Measurements from ENCODE around the gene MRPL10.

DNA sequence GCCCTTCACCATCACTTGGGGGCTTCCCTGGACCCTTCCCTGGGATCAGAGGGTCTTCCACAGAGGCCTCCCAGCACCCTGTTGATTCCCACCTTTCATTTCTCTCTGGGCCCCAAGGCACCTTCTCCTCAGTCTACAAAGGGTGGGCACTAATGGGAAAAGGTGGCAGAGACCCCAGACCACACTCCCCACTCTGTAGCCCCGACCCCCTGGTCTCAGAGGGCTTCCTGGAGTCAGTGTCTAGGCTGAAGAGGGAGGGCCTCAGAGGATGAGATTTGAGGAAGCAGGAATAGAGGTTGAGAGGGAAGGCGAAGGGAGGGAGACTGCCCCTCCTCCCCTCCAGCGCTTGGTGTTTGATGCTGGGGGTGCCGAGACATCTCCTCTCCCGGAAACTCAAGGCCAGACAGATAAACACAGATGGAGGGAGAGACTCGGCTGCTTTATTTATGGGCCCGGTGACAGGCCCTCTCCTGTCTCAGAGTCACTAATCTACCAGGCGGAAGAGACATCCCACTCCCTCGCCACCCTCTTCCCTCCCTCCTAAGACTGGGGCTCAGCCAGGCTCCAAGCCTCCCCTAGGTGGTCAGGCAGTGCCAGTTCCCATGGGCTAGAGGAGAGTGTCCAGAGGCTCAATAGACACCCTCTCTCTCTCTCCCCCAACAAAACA lies 46.2 kb upstream of the MRPL10 start:
- TF ChIP-seq, protein P1, sequence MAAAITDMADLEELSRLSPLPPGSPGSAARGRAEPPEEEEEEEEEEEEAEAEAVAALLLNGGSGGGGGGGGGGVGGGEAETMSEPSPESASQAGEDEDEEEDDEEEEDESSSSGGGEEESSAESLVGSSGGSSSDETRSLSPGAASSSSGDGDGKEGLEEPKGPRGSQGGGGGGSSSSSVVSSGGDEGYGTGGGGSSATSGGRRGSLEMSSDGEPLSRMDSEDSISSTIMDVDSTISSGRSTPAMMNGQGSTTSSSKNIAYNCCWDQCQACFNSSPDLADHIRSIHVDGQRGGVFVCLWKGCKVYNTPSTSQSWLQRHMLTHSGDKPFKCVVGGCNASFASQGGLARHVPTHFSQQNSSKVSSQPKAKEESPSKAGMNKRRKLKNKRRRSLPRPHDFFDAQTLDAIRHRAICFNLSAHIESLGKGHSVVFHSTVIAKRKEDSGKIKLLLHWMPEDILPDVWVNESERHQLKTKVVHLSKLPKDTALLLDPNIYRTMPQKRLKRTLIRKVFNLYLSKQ (tag by site-specific recombination; IDR thresholded peaks at IDR 0.05; ENCODE audit: borderline replicate concordance), result no peak
- no peak for TF ChIP-seq KLF1 (tag by site-specific recombination; IDR thresholded peaks at IDR 0.05)
- TF ChIP-seq, protein P2, sequence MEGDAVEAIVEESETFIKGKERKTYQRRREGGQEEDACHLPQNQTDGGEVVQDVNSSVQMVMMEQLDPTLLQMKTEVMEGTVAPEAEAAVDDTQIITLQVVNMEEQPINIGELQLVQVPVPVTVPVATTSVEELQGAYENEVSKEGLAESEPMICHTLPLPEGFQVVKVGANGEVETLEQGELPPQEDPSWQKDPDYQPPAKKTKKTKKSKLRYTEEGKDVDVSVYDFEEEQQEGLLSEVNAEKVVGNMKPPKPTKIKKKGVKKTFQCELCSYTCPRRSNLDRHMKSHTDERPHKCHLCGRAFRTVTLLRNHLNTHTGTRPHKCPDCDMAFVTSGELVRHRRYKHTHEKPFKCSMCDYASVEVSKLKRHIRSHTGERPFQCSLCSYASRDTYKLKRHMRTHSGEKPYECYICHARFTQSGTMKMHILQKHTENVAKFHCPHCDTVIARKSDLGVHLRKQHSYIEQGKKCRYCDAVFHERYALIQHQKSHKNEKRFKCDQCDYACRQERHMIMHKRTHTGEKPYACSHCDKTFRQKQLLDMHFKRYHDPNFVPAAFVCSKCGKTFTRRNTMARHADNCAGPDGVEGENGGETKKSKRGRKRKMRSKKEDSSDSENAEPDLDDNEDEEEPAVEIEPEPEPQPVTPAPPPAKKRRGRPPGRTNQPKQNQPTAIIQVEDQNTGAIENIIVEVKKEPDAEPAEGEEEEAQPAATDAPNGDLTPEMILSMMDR (tag by site-specific recombination; IDR thresholded peaks at IDR 0.05), result no peak
- no peak for TF ChIP-seq ZNF274 (IDR thresholded peaks at IDR 0.05; ENCODE audit: low read length)
- TF ChIP-seq ZNF274 (tag by site-specific recombination; IDR thresholded peaks at IDR 0.05; ENCODE audit: borderline replicate concordance), result no peak
- TF ChIP-seq ZNF777 (tag by site-specific recombination; IDR thresholded peaks at IDR 0.05; ENCODE audit: borderline replicate concordance), result no peak
- TF ChIP-seq, protein P3, sequence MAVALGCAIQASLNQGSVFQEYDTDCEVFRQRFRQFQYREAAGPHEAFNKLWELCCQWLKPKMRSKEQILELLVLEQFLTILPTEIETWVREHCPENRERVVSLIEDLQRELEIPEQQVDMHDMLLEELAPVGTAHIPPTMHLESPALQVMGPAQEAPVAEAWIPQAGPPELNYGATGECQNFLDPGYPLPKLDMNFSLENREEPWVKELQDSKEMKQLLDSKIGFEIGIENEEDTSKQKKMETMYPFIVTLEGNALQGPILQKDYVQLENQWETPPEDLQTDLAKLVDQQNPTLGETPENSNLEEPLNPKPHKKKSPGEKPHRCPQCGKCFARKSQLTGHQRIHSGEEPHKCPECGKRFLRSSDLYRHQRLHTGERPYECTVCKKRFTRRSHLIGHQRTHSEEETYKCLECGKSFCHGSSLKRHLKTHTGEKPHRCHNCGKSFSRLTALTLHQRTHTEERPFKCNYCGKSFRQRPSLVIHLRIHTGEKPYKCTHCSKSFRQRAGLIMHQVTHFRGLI (tag by site-specific recombination; IDR thresholded peaks at IDR 0.05), result no peak
- no peak for TF ChIP-seq ZNF621 (tag by site-specific recombination; IDR thresholded peaks at IDR 0.05)
- TF ChIP-seq, protein P4, sequence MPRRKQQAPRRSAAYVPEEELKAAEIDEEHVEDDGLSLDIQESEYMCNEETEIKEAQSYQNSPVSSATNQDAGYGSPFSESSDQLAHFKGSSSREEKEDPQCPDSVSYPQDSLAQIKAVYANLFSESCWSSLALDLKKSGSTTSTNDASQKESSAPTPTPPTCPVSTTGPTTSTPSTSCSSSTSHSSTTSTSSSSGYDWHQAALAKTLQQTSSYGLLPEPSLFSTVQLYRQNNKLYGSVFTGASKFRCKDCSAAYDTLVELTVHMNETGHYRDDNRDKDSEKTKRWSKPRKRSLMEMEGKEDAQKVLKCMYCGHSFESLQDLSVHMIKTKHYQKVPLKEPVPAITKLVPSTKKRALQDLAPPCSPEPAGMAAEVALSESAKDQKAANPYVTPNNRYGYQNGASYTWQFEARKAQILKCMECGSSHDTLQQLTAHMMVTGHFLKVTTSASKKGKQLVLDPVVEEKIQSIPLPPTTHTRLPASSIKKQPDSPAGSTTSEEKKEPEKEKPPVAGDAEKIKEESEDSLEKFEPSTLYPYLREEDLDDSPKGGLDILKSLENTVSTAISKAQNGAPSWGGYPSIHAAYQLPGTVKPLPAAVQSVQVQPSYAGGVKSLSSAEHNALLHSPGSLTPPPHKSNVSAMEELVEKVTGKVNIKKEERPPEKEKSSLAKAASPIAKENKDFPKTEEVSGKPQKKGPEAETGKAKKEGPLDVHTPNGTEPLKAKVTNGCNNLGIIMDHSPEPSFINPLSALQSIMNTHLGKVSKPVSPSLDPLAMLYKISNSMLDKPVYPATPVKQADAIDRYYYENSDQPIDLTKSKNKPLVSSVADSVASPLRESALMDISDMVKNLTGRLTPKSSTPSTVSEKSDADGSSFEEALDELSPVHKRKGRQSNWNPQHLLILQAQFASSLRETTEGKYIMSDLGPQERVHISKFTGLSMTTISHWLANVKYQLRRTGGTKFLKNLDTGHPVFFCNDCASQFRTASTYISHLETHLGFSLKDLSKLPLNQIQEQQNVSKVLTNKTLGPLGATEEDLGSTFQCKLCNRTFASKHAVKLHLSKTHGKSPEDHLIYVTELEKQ (tag by site-specific recombination; IDR thresholded peaks at IDR 0.05; ENCODE audit: borderline replicate concordance), result no peak
- no peak for TF ChIP-seq ZIC2 (tag by site-specific recombination; IDR thresholded peaks at IDR 0.05)
- no peak for TF ChIP-seq ZNF24 (tag by site-specific recombination; IDR thresholded peaks at IDR 0.05)
- TF ChIP-seq, protein P5, sequence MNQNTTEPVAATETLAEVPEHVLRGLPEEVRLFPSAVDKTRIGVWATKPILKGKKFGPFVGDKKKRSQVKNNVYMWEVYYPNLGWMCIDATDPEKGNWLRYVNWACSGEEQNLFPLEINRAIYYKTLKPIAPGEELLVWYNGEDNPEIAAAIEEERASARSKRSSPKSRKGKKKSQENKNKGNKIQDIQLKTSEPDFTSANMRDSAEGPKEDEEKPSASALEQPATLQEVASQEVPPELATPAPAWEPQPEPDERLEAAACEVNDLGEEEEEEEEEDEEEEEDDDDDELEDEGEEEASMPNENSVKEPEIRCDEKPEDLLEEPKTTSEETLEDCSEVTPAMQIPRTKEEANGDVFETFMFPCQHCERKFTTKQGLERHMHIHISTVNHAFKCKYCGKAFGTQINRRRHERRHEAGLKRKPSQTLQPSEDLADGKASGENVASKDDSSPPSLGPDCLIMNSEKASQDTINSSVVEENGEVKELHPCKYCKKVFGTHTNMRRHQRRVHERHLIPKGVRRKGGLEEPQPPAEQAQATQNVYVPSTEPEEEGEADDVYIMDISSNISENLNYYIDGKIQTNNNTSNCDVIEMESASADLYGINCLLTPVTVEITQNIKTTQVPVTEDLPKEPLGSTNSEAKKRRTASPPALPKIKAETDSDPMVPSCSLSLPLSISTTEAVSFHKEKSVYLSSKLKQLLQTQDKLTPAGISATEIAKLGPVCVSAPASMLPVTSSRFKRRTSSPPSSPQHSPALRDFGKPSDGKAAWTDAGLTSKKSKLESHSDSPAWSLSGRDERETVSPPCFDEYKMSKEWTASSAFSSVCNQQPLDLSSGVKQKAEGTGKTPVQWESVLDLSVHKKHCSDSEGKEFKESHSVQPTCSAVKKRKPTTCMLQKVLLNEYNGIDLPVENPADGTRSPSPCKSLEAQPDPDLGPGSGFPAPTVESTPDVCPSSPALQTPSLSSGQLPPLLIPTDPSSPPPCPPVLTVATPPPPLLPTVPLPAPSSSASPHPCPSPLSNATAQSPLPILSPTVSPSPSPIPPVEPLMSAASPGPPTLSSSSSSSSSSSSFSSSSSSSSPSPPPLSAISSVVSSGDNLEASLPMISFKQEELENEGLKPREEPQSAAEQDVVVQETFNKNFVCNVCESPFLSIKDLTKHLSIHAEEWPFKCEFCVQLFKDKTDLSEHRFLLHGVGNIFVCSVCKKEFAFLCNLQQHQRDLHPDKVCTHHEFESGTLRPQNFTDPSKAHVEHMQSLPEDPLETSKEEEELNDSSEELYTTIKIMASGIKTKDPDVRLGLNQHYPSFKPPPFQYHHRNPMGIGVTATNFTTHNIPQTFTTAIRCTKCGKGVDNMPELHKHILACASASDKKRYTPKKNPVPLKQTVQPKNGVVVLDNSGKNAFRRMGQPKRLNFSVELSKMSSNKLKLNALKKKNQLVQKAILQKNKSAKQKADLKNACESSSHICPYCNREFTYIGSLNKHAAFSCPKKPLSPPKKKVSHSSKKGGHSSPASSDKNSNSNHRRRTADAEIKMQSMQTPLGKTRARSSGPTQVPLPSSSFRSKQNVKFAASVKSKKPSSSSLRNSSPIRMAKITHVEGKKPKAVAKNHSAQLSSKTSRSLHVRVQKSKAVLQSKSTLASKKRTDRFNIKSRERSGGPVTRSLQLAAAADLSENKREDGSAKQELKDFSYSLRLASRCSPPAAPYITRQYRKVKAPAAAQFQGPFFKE (tag by site-specific recombination; IDR thresholded peaks at IDR 0.05; ENCODE audit: borderline replicate concordance), result no peak
- no peak for TF ChIP-seq SP7 (tag by site-specific recombination; IDR thresholded peaks at IDR 0.05)
- no peak for TF ChIP-seq YY1 (tag by site-specific recombination; IDR thresholded peaks at IDR 0.05)
- TF ChIP-seq RBAK (tag by site-specific recombination; IDR thresholded peaks at IDR 0.05), result no peak

Data from HEK293 (cell line).